Retina (tissue), 1 donor: ENCODE measurements around the gene DUOXA1.

Source experiments
- DNase-seq: peaks from one replicate; pipeline ENCODE4 v3.0.0-alpha.2; 2016

Gene DUOXA1

GRCh38 chr15:45130291-45131000 lies 767 bp upstream of the DUOXA1 start:
- no peak for DNase-seq

GRCh38 chr15:45128971-45129639 lies 574 bp downstream of the DUOXA1 start:
- peak; percentile 53 for DNase-seq

- DNase-seq: no peak
Measured at GRCh38 chr15:45126535-45127158, 3.0 kb downstream of the DUOXA1 start.

- DNase-seq: no peak
Measured at GRCh38 chr15:45123397-45123796, 6.3 kb downstream of the DUOXA1 start.

- DNase-seq: no peak
Measured at GRCh38 chr15:45122719-45123118, 7.0 kb downstream of the DUOXA1 start.

- DNase-seq: no peak
Measured at GRCh38 chr15:45121706-45122417, 7.8 kb downstream of the DUOXA1 start.

GRCh38 chr15:45121020-45121419 lies 8.7 kb downstream of the DUOXA1 start:
- no peak for DNase-seq

DNA sequence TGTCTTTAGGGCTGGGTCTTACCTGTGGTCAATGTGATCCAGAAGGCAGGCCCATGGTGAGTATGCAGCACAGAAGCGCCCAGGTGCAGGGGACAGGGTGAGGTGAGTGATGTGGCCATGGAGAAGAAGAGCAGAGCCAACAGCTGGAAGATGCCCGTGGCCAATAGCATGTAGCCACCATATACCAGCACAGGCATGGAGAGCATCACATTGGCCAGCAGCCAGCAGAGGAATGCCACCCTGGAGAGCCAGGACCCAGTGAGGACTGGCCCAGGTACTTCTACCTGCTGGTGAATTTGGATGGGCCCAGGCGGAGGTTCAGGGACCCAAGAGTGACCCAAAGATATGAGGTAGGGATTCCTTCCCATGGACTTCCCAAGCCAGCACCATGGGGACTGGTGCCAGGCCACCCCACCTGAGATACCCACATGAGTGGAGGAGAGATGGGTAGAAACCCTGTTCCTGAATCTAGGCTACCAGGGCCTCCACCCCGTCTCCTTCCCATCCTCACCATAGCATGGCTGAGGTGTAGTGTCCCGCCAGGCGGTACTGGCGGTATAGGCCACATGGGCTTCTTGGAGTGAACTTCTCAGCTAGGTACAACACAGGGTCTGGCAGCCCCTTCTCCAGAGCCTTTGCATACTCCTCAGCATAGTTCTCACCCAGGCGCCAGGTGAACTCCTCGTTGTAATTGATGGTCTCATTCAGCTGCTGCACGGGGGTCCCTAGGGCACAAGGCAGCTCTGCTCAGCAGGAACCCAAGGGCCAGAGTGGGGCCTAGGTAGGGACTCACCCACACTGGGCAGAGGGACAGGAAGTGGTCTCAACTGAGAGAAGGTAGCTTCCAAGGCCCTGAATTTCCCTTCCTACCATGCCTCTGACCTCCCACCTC lies 9.4 kb downstream of the DUOXA1 start:
- DNase-seq: no peak

DNA sequence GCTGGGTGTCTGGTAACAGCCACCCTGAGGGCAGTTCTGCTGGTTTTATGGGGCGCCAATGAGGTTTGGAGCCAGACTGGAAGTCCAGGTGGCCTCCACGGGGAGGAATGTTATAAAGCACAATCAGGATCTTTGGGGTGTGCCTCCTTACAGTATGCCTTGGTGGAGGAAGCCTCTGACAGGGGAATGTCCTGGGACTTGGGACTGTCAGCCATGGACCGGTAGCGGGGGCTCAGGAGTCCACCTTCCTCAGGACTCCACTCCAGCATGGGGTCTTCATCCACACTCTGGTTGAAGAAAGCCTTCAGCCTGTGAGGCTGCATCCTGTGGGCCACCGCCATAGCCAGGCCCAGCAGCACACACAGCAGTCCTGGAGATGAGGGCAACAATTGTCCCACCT lies 10.7 kb downstream of the DUOXA1 start:
- DNase-seq: no peak

DNA sequence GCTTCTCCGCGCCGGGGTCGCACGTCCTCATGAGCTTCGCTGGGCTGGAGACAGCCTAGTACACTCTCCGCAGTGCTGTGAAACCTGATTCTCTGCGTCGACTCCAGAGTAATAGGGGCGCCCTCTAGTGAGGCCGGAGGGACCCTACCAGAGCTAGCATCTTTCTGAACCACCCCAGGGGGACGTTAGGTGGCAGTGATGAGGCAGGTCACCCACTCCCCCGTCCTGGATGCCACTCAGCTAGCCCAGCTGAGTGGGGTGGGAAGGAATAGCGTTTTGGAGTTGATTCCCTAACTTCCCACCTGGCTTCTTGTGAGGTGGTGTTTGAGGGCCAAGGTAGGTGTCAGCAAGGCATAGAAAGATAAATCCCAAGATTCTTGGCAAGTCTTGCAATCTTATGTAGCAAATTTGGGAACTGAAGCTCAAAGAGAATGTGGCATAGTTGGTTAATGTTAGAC lies 11.5 kb downstream of the DUOXA1 start:
- DNase-seq: peak; percentile 95

DNA sequence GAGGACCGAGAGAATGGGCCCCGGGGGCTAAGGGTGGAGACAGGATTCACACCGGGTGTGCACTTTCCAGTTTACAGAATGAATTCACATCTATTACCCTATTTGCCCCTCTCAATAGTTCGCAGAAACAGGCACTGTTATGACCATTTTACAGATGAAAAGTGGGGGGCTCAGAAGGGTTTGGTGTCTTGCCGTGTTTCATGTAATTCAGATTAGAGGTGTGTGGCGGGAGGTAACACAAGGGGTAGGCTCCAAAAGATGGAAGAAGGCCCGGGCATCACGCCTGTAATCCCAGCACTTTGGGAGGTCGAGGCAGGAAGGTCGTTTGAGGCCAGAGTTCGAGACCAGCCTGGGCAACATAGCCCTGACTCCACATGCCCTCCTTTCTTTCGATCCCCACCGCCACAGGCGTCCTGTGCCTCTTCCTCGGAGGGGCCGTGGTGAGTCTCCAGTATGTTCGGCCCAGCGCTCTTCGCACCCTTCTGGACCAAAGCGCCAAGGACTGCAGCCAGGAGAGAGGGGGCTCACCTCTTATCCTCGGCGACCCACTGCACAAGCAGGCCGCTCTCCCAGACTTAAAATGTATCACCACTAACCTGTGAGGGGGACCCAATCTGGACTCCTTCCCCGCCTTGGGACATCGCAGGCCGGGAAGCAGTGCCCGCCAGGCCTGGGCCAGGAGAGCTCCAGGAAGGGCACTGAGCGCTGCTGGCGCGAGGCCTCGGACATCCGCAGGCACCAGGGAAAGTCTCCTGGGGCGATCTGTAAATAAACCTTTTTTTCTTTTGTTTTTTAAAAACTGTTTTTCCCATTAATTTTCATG lies 12.2 kb downstream of the DUOXA1 start:
- DNase-seq: no peak

GRCh38 chr15:45116482-45117307 lies 13.0 kb downstream of the DUOXA1 start:
- peak; percentile 74 for DNase-seq

- DNase-seq: no peak
Measured at GRCh38 chr15:45116006-45116481, 13.6 kb downstream of the DUOXA1 start.

GRCh38 chr15:45115312-45115820 lies 14.3 kb downstream of the DUOXA1 start:
- DNase-seq: no peak

- DNase-seq: peak; percentile 40
Measured at GRCh38 chr15:45114751-45115085, 15.0 kb downstream of the DUOXA1 start.

DNA sequence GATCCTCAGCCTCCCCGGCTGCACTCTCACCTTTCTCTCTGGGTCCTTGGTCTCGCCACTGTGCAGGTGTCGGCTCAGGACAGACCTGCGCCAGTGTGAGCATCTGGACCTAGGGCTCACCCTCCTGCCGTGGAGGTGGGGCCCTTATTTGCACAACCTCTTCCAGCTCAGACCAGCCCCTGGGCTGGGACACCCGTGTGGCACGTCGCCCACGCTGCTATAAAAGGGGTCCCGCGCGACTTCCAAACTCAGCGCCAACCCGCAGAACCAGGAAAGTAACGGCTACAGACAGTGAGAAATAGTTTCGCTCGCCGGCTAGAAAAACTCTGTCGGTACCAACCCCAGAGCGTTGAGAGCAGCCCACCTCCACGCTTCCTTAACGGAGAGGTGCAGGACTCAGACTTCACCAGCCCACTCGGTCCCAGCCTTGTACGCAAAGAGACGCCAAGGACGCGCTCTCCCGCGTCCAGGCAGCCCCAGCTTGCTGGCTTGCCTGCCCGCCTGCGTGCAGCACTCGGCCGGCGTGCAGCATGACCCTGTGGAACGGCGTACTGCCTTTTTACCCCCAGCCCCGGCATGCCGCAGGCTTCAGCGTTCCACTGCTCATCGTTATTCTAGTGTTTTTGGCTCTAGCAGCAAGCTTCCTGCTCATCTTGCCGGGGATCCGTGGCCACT lies 15.5 kb downstream of the DUOXA1 start, which contains the start of the genes DUOX2 and DUOXA2:
Gene DUOX2, minus strand, starts transcription at position 97 of the 675 bp plus-strand sequence. CDS start 761 bp downstream, outside the sequence.
Gene DUOXA2, plus strand, starts transcription at position 251 of the 675 bp plus-strand sequence. Its CDS starts 280 bp downstream, at position 531.
- peak; percentile 54 for DNase-seq

DNA sequence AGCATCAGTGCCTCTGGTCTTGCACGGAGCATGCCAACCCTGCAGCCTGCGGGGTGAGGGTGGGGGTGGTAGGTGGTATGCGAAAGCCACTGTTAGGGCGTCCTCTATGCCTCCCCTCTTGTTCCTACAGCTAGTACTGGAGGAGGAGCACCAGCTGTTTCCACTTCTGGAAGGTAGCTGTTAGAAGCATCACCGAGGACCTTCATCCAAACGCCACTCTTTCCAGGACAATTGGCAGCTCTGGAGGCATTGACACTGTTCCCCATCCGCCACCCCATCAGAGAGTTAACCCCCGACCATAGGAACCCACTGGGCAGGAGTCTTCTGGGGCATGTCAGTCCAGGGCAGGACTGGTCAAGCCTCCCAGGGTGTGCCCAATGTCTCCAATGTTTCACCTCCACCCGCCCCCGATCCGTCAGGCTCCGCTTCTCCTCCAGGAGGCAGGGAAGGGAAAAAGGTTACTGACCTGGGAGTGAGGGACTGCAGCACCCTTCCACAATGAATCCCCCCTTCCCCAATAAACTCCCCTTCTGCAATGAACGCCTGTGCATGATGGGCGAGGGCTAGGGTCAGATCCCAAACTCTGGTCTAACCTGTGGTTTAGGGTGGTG lies 16.2 kb downstream of the DUOXA1 start:
- no peak for DNase-seq

DNA sequence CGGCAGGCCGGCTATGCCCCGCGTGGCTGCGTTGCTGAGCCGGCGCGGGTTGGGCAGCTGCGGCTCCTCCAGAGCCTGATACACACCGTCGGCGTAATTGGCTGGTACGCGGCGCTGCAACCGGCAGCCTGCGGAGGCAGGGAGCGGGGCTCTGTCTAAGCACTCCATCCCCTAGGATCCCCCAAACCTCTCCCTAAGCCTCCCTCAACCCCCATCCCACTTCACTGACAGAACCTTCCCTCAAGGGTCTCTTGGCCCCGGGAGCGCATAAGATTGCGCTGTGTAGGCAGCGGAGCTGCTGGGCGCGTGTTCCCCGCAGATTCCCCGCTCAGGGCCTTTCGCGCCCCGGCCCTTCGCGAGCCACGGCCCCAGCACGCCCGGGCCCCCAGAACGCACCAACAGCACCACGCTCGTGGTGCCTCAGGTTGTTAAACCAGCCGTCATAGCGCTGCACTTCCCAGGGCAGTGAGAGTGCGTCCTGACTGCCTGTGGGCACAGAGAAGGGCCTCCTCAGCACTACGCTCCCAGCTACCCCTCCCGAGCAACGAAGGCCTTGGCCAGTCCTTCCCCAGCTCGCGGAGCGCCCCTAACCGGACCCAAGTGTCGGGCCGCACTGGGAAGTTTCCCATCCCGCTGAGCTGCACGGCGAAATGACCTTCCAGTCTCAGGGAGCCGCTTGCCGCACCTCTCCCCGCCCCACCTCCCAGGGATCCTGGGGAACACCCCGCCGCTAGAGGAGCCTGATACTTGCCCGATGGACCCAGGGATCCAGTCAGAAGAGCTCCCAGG lies 16.9 kb downstream of the DUOXA1 start:
- peak; percentile 75 for DNase-seq
